H1 (cell line): ENCODE data around the gene SRRM5. TPM values are rescaled to one million over a fixed set of nuclear protein-coding genes. Genes with fewer than 3 reads are reported as not detected.

Experiments
- CTCF ChIA-PET: fragments of 300-600 bp; sonication (Branson Sonifier 250); formaldehyde crosslinking; loops from one replicate; lab custom pipeline; 2021; ENCODE audit not compliant: partially characterized antibody; lab: Charles Lee
- POLR2A ChIA-PET: fragments of 300-600 bp; sonication (Branson Sonifier 250); formaldehyde crosslinking; loops from one replicate; lab custom pipeline; 2021; ENCODE audit warnings: inconsistent platforms; ENCODE audit not compliant: partially characterized antibody; lab: Charles Lee
- DNase-seq, 2 experiments: peaks; one replicate each; pipeline versions ENCODE4 v3.0.0 to v3.0.0-alpha.2; 2010 to 2022; ENCODE audit warnings: low spot score in 2 of 2, low read depth in 1 of 2, mixed read lengths in 1 of 2
- FAIRE-seq: peaks from 2 replicates; lab custom pipeline; 2011; peaks lifted over from hg19 to GRCh38; lab: Jason Lieb, UNC
- H2AFZ ChIP-seq: 2 replicates; pipeline ENCODE4 v1.8.1; 2012; ENCODE audit warnings: low read length, inconsistent platforms
- H2AK5ac ChIP-seq: 2 replicates; pipeline ENCODE4 v1.6.1; 2013; ENCODE audit warnings: low read depth, low read length
- H2BK120ac ChIP-seq: replicated peaks from 2 replicates; pipeline ENCODE3; 2013; ENCODE audit warnings: low read depth, low read length, inconsistent platforms
- H2BK12ac ChIP-seq: 2 replicates; pipeline ENCODE4 v1.6.1; 2013; ENCODE audit warnings: low read depth, low read length
- H2BK15ac ChIP-seq: 2 replicates; pipeline ENCODE4 v1.6.1; 2013; ENCODE audit warnings: low read length
- H2BK20ac ChIP-seq: 2 replicates; pipeline ENCODE4 v1.6.1; 2013; ENCODE audit warnings: low read length
- H2BK5ac ChIP-seq: 2 replicates; pipeline ENCODE4 v1.6.1; 2013; ENCODE audit warnings: low read depth, low read length
- H3K14ac ChIP-seq: 2 replicates; pipeline ENCODE4 v1.6.1; 2013; ENCODE audit warnings: inconsistent platforms; ENCODE audit not compliant: insufficient read length
- H3K18ac ChIP-seq: 2 replicates; pipeline ENCODE4 v1.6.1; 2013; ENCODE audit warnings: low read length; ENCODE audit errors: extremely low read depth
- H3K23ac ChIP-seq: 2 replicates; pipeline ENCODE4 v1.6.1; 2013; ENCODE audit warnings: inconsistent platforms; ENCODE audit not compliant: insufficient read length
- H3K23me2 ChIP-seq: 2 replicates; pipeline ENCODE4 v1.6.1; 2013; ENCODE audit warnings: low read depth, low read length
- H3K27ac ChIP-seq: 2 replicates; pipeline ENCODE4 v1.6.1; 2011; ENCODE audit warnings: low read depth, low read length, inconsistent platforms
- H3K27me3 ChIP-seq, 4 experiments: replicated peaks in 1 of 4; 1 replicate in 1 of 4; 2 replicates in 3 of 4; pipeline versions ENCODE4 v1.6.1 to v1.8.1; 2011 to 2013; ENCODE audit warnings: low read length in 3 of 4, mild to moderate bottlenecking in 3 of 4, inconsistent platforms in 2 of 4, mixed read lengths in 2 of 4, moderate library complexity in 1 of 4; ENCODE audit not compliant: control insufficient read depth in 3 of 4, insufficient read depth in 3 of 4; ENCODE audit errors: extremely low read depth in 1 of 4
- H3K36me3 ChIP-seq, 4 experiments: 2 replicates each; pipeline versions ENCODE4 v1.6.1 to v1.8.1; 2011 to 2013; ENCODE audit warnings: mild to moderate bottlenecking in 4 of 4, low read length in 3 of 4, moderate library complexity in 2 of 4, control low read depth in 1 of 4, inconsistent platforms in 1 of 4; ENCODE audit not compliant: insufficient read depth in 4 of 4, control insufficient read depth in 2 of 4
- H3K4ac ChIP-seq: replicated peaks from 2 replicates; pipeline ENCODE3; 2013; ENCODE audit warnings: low read length, low read depth, mixed read lengths, inconsistent platforms; ENCODE audit not compliant: insufficient read length
- H3K4me1 ChIP-seq, 4 experiments: replicated peaks in 1 of 4; 1 replicate in 1 of 4; 2 replicates in 3 of 4; pipeline versions ENCODE4 v1.6.1 to v1.8.1; 2011 to 2013; ENCODE audit warnings: low read length in 3 of 4, inconsistent platforms in 2 of 4, mixed read lengths in 1 of 4; ENCODE audit not compliant: insufficient read depth in 4 of 4, control insufficient read depth in 3 of 4
- H3K4me2 ChIP-seq, 2 experiments: 2 replicates each; pipeline versions ENCODE4 v1.6.1 to v1.8.1; 2011 to 2013; ENCODE audit warnings: low read depth in 2 of 2, low read length in 2 of 2, control low read depth in 1 of 2, inconsistent platforms in 1 of 2, mild to moderate bottlenecking in 1 of 2; ENCODE audit not compliant: insufficient read depth in 1 of 2
- H3K4me3 ChIP-seq, 4 experiments: fragments of 200-600, 300-600 bp in 1 of 4; sonication (generic), shearing (Covaris generic), sonication (Bioruptor Twin) in 1 of 4; 2 replicates each; pipeline versions ENCODE4 v1.5.1 to v1.8.1; 2011 to 2016; ENCODE audit warnings: low read length in 4 of 4, low read depth in 3 of 4, control low read depth in 2 of 4, inconsistent platforms in 2 of 4, mild to moderate bottlenecking in 2 of 4, mixed read lengths in 1 of 4, moderate library complexity in 1 of 4; ENCODE audit not compliant: insufficient read depth in 2 of 4; ENCODE audit errors: extremely low read depth in 1 of 4
- H3K56ac ChIP-seq: replicated peaks from 2 replicates; pipeline ENCODE3; 2013; ENCODE audit warnings: low read depth, mild to moderate bottlenecking, mixed read lengths, low read length, inconsistent platforms; ENCODE audit not compliant: insufficient read length
- H3K79me1 ChIP-seq: 2 replicates; pipeline ENCODE4 v1.6.1; 2013; ENCODE audit warnings: low read depth, low read length, control low read depth
- H3K79me2 ChIP-seq, 2 experiments: 2 replicates each; pipeline versions ENCODE4 v1.6.1 to v1.8.1; 2012 to 2013; ENCODE audit warnings: low read length in 2 of 2, mild to moderate bottlenecking in 2 of 2, inconsistent platforms in 1 of 2; ENCODE audit not compliant: insufficient read depth in 2 of 2, control insufficient read depth in 1 of 2
- H3K9ac ChIP-seq, 4 experiments: replicated peaks in 1 of 4; 1 replicate in 1 of 4; 2 replicates in 3 of 4; pipeline versions ENCODE4 v1.6.1 to v1.8.1; 2011 to 2013; ENCODE audit warnings: low read depth in 3 of 4, low read length in 3 of 4, control low read depth in 2 of 4, mild to moderate bottlenecking in 2 of 4, moderate library complexity in 2 of 4, inconsistent platforms in 1 of 4; ENCODE audit errors: extremely low read depth in 1 of 4
- H3K9me3 ChIP-seq, 2 experiments: 2 replicates each; pipeline versions ENCODE4 v1.6.1 to v1.8.1; 2012 to 2013; ENCODE audit warnings: mild to moderate bottlenecking in 2 of 2, moderate library complexity in 2 of 2, control low read depth in 1 of 2, inconsistent platforms in 1 of 2, low read depth in 1 of 2, low read length in 1 of 2, mixed read lengths in 1 of 2; ENCODE audit not compliant: insufficient read depth in 2 of 2
- H4K20me1 ChIP-seq, 2 experiments: replicated peaks in 1 of 2; 2 replicates each; pipeline versions ENCODE3 to v1.8.1; 2011 to 2013; ENCODE audit warnings: inconsistent platforms in 2 of 2, low read length in 2 of 2, mild to moderate bottlenecking in 1 of 2; ENCODE audit not compliant: insufficient read depth in 2 of 2, control insufficient read depth in 1 of 2
- H4K5ac ChIP-seq: 2 replicates; pipeline ENCODE4 v1.6.1; 2013; ENCODE audit warnings: low read length, low read depth, mixed read lengths, inconsistent platforms; ENCODE audit not compliant: insufficient read length
- H4K8ac ChIP-seq: 2 replicates; pipeline ENCODE4 v1.8.0; 2013; ENCODE audit warnings: mild to moderate bottlenecking, moderate library complexity, low read length, inconsistent platforms; ENCODE audit not compliant: insufficient read depth; ENCODE audit errors: extremely low read depth
- H4K91ac ChIP-seq: replicated peaks from 2 replicates; pipeline ENCODE3; 2013; ENCODE audit warnings: low read length, mixed read lengths, inconsistent platforms; ENCODE audit not compliant: insufficient read length
- GTF2F1 ChIP-seq: IDR thresholded peaks from 2 replicates; pipeline ENCODE4 v1.6.1; 2012; ENCODE audit warnings: low read depth, low read length, improper control_type of control experiment, borderline replicate concordance
- KDM4A ChIP-seq: IDR thresholded peaks from one replicate; pipeline ENCODE4 v1.7.1; 2012; ENCODE audit warnings: low read depth, mild to moderate bottlenecking, moderate library complexity, low read length, inconsistent platforms; ENCODE audit not compliant: severe bottlenecking
- TAF7 ChIP-seq: optimal IDR thresholded peaks from 2 replicates; pipeline ENCODE3; 2011; ENCODE audit warnings: low read depth, mild to moderate bottlenecking, inconsistent platforms, low read length, moderate library complexity, borderline replicate concordance
- WGBS, 2 experiments: shearing (Covaris generic) in 1 of 2; methylation state at CpG; one replicate each; pipeline versions ENCODE4 v1.1.6 to v1.1.7; 2013 to 2015; ENCODE audit warnings: low lambda C conversion rate in 2 of 2, mixed read lengths in 2 of 2, inconsistent platforms in 1 of 2, low coverage in 1 of 2, missing lambda C conversion rate in 1 of 2; ENCODE audit not compliant: insufficient replicate concordance in 2 of 2, insufficient coverage in 1 of 2, insufficient read length in 1 of 2; ENCODE audit errors: extremely low coverage in 1 of 2, missing lambda C conversion rate in 1 of 2; 5-methylcytosine and 5-hydroxymethylcytosine counted together
- polyA plus RNA-seq, 7 experiments: library from polyadenylated mRNA; depleted of rRNA in 3 of 7; stranded (reverse) in 5 of 7; unstranded in 2 of 7; fragments of >200 nt in 5 of 7; fragments of 200-250 nt in 2 of 7; gene quantifications; 1 replicate in 5 of 7; 2 replicates in 1 of 7; 4 replicates in 1 of 7; pipeline versions ENCODE4 v1.2.1 to v1.2.3, GENCODE V29; 2011 to 2013; ENCODE audit warnings: missing spikeins in 2 of 7, mixed read lengths in 2 of 7
- total RNA-seq: library from RNA; stranded (reverse); fragmentation: NEBNext Ultra II Directional; extraction: Animal tissue kit (Norgen Biotek cat#: 25700); gene quantifications from 2 replicates; pipeline ENCODE4 v1.2.1, GENCODE V29; 2021

The SRRM5 gene
- total and polyA plus RNA-seq, 2 of the 8 experiments (the other 6 are each of a cell fraction or from before 2014, with no cell fraction given): 0.06 to 0.11 TPM

DNA sequence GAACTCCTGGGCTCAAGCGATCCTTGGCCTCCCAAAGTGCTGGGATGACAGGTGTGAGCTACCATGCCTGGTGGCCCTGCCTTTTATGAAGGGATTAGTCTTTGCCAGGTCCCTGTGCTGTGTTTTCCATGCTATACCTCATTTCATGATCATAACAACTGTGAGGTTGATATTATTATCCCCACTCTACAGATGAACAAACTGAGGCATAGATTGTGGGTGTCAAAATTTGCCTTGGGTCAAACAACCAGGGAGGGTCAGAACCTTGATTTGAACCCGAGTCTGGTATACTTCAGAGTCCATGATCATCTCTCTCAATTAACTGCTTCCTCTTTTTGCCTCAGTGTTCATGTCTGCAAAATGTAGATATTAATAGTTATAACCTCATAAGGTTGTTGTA, 29.4 kb upstream of the SRRM5 start:
- Histone ChIP-seq H4K20me1 (peaks cover 0 to 4% of the 10 kb centered on the region in 2 experiments), H3K4me1 (peaks cover 0 to 7% (median 3%) of the 10 kb centered on the region in 4 experiments; a peak in 5 of 7 replicates), H3K18ac (no peak overlapping the region), H3K4me2 (no peak overlapping the region), H2AFZ (no peak overlapping the region), H2BK12ac (no peak overlapping the region), H2AK5ac (no peak overlapping the region), H4K91ac (no peak overlapping the region), H3K79me1 (peaks cover 5% of the 10 kb centered on the region; the same call in 1 of the 2 replicates), H3K36me3 (peaks cover 0 to 4% (median 0%) of the 10 kb centered on the region in 4 experiments; a peak in 2 of 8 replicates), H3K4me3 (no peak overlapping the region), H3K27ac (no peak overlapping the region), H2BK20ac (no peak overlapping the region), H2BK120ac (no peak overlapping the region), H2BK15ac (no peak overlapping the region), H4K5ac (no peak overlapping the region), H3K79me2 (no peaks in the 10 kb centered on the region), H3K9me3 (no peaks in the 10 kb centered on the region), H3K14ac (no peak overlapping the region), H3K9ac (no peak overlapping the region), H3K27me3 (no peaks in the 10 kb centered on the region), H4K8ac (no peak overlapping the region), H3K23me2 (peaks cover 16% of the 10 kb centered on the region), H3K4ac (no peak overlapping the region), H2BK5ac (no peak overlapping the region), H3K23ac (no peak overlapping the region), H3K56ac (no peak overlapping the region)
- DNase-seq (no peak), FAIRE-seq (no peak)
- CTCF ChIA-PET: interaction anchor here (0.7 to 6.9 kb wide), 6 partner anchors 8 to 80 kb away, joined by 3 to 45 read pairs (median 4); partner anchors contain the start of gene IRGQ
- POLR2A ChIA-PET: interaction anchor here (0.6 to 3.6 kb wide), 4 partner anchors 7 to 15 kb away, joined by 3 to 22 read pairs (median 9); no protein-coding TSS in a partner anchor
- 72% methylated on average over 2 of the region's 2 CpGs; no CpG with 5 or more reads in 1 of the 2 experiments for WGBS, 2 experiments
- TF ChIP-seq KDM4A: no peak
- no peak for TF ChIP-seq GTF2F1
- no peak for TF ChIP-seq TAF7
